Suprapubic skin (tissue), 4 donors: ENCODE measurements around the gene STK10. TPM values are rescaled to one million over a fixed set of nuclear protein-coding genes. Genes with fewer than 3 reads are reported as not detected.

Source experiments
- DNase-seq, 2 donors: peaks; one replicate each; pipeline ENCODE4 v3.0.0-alpha.2; 2019; ENCODE audit warnings: low spot score in 2 of 2
- H3K27ac ChIP-seq: fragments of 200-600 bp; sonication (generic); one replicate; pipeline ENCODE4 v1.5.1; 2019
- H3K27me3 ChIP-seq: fragments of 200-600 bp; sonication (generic); one replicate; pipeline ENCODE4 v1.5.1; 2019
- H3K36me3 ChIP-seq: fragments of 200-600 bp; sonication (generic); one replicate; pipeline ENCODE4 v1.5.1; 2019
- H3K4me1 ChIP-seq: fragments of 200-600 bp; sonication (generic); one replicate; pipeline ENCODE4 v1.5.1; 2019
- H3K4me3 ChIP-seq: fragments of 200-600 bp; sonication (generic); one replicate; pipeline ENCODE4 v1.5.1; 2019; ENCODE audit warnings: mild to moderate bottlenecking
- H3K9me3 ChIP-seq: fragments of 200-600 bp; sonication (generic); one replicate; pipeline ENCODE4 v1.5.1; 2019
- EP300 ChIP-seq: sonication (generic); formaldehyde crosslinking; IDR thresholded peaks from one replicate; pipeline ENCODE4 v1.6.1; 2017; ENCODE audit warnings: antibody characterized with exemption
- POLR2A ChIP-seq, 2 donors: fragments of 450-650 bp; IDR thresholded peaks; one replicate each; pipeline ENCODE4 v1.6.1; 2017; ENCODE audit warnings: antibody characterized with exemption in 2 of 2, mild to moderate bottlenecking in 2 of 2, moderate library complexity in 2 of 2
- POLR2AphosphoS5 ChIP-seq, 3 donors: sonication (generic); formaldehyde crosslinking; IDR thresholded peaks; one replicate each; pipeline ENCODE4 v1.6.1; 2017; ENCODE audit warnings: antibody characterized with exemption in 3 of 3
- WGBS: methylation state at CpG from one replicate; pipeline ENCODE4 v1.1.5; 2018; 5-methylcytosine and 5-hydroxymethylcytosine counted together
- total RNA-seq, 4 donors: library from RNA; depleted of rRNA; stranded (reverse); fragments of >200 nt; gene quantifications; one replicate each; pipeline ENCODE4 v1.1.0, GENCODE V29; 2016
- TF ChIP-seq, protein P1 (sequence below), 2 donors: fragments of 200-600 bp in 1 of 2; fragments of 450-650 bp in 1 of 2; sonication (generic) in 1 of 2; IDR thresholded peaks; one replicate each; pipeline ENCODE4 v1.5.1; 2016 to 2019; ENCODE audit warnings: antibody characterized with exemption in 2 of 2, mild to moderate bottlenecking in 1 of 2, moderate library complexity in 1 of 2

Gene STK10
- total RNA-seq, 4 donors from 2014 or later = 29.0 to 49.6 (median 36.9) TPM

DNA sequence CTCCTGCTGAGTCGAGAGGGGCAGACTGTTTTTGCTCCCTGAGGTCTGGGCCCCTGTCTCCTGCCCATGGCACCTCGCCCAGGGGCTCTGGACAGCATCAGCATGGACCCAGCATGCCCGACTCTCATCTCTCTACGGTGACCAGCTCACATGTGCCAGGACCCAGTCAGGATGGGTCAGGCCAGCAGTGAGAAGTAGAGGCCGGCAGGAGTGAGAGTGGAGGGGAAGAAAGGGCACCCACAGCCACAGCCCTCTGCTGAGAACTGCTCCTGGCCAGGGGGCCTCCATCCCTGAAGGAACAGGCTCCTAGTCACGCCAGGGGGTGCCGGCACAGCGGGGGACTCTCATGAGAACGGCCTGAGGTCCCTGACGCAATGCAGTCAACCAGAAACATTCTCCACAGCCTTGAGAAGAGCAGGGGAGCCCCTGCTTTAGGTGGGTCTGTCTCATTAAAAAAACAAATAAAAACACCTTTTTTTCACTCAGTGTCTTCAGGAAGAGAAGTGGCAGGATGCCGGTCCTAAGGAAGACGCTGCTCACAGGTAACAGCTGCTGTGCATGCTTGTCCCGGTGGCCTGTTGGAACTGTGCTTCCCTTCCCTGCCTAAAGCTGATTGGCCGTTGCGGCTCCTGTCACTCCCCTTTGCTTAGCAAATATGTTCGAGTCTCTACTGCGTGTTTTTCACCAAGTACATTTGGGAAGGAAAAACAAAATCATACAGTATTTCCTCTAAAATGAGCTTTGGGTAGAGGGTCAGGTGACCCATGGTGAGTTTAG, 95.9 kb downstream of the STK10 start:
- H3K9me3 ChIP-seq = no peaks in the 10 kb centered on the region
- no peak overlapping the region for H3K4me3 ChIP-seq
- H3K36me3 ChIP-seq = peaks cover 11% of the 10 kb centered on the region
- WGBS = 95% methylated on average over 17 of the region's 17 CpGs
- DNase-seq = peak in 1 of 2 donors; percentile 71
- no peaks in the 10 kb centered on the region for H3K4me1 ChIP-seq
- no peak for TF ChIP-seq EP300
- no peak for TF ChIP-seq POLR2A (IDR thresholded peaks at IDR 0.05)
- no peak for TF ChIP-seq POLR2AphosphoS5 (IDR thresholded peaks at IDR 0.05)
- TF ChIP-seq, protein P1, sequence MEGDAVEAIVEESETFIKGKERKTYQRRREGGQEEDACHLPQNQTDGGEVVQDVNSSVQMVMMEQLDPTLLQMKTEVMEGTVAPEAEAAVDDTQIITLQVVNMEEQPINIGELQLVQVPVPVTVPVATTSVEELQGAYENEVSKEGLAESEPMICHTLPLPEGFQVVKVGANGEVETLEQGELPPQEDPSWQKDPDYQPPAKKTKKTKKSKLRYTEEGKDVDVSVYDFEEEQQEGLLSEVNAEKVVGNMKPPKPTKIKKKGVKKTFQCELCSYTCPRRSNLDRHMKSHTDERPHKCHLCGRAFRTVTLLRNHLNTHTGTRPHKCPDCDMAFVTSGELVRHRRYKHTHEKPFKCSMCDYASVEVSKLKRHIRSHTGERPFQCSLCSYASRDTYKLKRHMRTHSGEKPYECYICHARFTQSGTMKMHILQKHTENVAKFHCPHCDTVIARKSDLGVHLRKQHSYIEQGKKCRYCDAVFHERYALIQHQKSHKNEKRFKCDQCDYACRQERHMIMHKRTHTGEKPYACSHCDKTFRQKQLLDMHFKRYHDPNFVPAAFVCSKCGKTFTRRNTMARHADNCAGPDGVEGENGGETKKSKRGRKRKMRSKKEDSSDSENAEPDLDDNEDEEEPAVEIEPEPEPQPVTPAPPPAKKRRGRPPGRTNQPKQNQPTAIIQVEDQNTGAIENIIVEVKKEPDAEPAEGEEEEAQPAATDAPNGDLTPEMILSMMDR (IDR thresholded peaks at IDR 0.05) = no peak
- H3K27ac ChIP-seq = no peak overlapping the region
- no peaks in the 10 kb centered on the region for H3K27me3 ChIP-seq

DNA sequence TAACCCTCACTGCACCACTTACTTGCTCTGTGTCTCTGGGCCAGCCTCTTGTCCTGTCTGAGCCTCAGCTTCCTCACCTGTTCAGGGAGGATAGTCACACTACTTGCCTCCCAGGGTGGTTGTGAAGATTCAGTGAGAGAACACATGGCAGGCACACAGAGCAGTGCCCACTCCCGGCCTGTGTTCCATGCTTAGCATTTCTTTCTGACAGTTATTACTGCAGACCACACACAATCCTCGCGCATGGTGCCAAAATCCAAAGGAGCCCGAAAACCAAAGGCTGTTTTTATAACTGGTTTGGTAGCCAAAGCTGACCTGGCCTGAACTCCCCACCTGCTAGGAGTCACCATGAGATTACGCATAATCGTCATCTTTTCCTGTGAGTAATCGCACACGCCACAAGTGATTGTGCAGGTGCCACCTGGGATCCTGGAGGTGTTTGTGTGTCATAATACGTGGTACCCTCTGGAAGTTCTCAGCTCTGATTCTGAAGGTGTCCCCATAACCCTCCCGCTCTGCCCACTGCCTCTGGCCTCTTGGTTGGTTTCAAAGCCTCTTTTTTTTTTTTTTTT, 97.0 kb downstream of the STK10 start:
- DNase-seq = peak in 1 of 2 donors; percentile 34
- Histone ChIP-seq H3K27me3 (no peaks in the 10 kb centered on the region), H3K9me3 (no peaks in the 10 kb centered on the region), H3K36me3 (peaks cover 11% of the 10 kb centered on the region), H3K27ac (no peak overlapping the region), H3K4me1 (no peaks in the 10 kb centered on the region), H3K4me3 (no peak overlapping the region)
- 92% methylated on average over 10 of the region's 10 CpGs for WGBS
- TF ChIP-seq, protein P1 (IDR thresholded peaks at IDR 0.05) = no peak
- TF ChIP-seq POLR2A (IDR thresholded peaks at IDR 0.05) = no peak
- no peak for TF ChIP-seq EP300
- TF ChIP-seq POLR2AphosphoS5 (IDR thresholded peaks at IDR 0.05) = no peak

DNA sequence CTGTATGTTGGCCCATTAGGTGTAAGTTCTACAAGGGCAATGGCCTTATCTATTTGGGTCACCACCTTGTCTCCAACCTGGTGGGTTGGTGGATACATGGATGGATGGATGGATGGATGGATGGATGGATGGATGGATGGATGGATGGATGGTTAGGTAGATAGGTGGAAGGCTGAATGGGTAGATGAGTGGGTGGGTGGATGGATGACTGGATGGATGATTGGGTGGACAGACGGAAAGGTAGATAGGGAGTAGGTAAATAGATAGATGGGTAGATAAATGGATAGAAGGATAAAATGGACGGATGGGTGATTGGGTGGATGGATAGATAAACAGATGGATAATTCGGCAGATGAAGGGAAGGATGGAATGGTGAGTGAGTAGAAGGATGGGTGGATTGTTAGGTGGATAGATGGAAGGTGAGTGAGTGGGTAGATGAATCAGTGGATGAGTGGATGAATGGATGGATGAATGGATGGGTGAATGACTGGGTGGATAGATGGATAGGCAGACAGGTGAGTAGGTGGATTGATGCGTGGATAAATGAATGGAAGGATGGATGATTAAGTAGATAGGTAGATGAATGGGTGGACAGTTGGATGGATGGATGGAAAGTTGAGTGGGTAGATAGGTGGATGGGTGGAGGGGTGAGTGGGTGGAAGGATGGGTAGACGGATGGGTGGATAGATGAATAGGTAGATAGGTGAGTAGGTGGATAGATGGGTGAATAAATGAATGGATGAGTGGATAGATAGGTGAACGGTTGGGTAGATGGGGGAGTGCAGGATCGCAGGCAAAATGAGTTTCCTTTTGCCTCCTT, 98.5 kb downstream of the STK10 start:
- 93% methylated on average over 7 of the region's 7 CpGs for WGBS
- Histone ChIP-seq H3K27ac (no peak overlapping the region), H3K36me3 (peaks cover 11% of the 10 kb centered on the region), H3K27me3 (no peaks in the 10 kb centered on the region), H3K9me3 (no peaks in the 10 kb centered on the region), H3K4me1 (no peaks in the 10 kb centered on the region), H3K4me3 (no peak overlapping the region)
- peak in 1 of 2 donors; percentile 9 for DNase-seq
- TF ChIP-seq POLR2AphosphoS5 (IDR thresholded peaks at IDR 0.05) (no peak), POLR2A (IDR thresholded peaks at IDR 0.05) (no peak), EP300 (no peak)
- TF ChIP-seq, protein P1 (IDR thresholded peaks at IDR 0.05) = no peak

DNA sequence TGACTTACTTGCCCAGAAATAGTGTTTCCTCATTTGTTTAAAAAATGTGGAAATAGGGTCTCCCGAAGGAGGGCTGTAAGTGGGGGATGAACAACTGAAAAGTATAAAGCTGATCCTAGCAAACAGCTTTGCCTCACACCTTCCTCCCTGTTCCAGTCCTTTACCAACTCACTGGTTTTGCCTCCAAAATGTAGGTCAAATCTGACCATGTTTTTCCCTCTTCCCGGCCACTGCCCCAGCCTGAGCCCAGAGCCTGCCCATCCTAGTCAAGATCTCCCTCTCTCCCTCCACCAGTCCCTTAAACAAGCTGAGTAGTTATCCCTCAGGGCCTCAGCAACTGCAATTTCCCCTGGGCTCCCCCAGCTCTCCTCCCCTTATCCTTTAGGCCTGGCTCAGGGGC, 99.2 kb downstream of the STK10 start:
- TF ChIP-seq EP300 = no peak
- no peak for TF ChIP-seq POLR2A (IDR thresholded peaks at IDR 0.05)
- no peak for TF ChIP-seq POLR2AphosphoS5 (IDR thresholded peaks at IDR 0.05)
- TF ChIP-seq, protein P1 (IDR thresholded peaks at IDR 0.05) = no peak
- H3K9me3 ChIP-seq = no peaks in the 10 kb centered on the region
- no peaks in the 10 kb centered on the region for H3K27me3 ChIP-seq
- no peak overlapping the region for H3K4me3 ChIP-seq
- H3K4me1 ChIP-seq = no peaks in the 10 kb centered on the region
- H3K27ac ChIP-seq = no peak overlapping the region
- 100% methylated on average over 2 of the region's 2 CpGs for WGBS
- DNase-seq = peak in 1 of 2 donors; percentile 40
- H3K36me3 ChIP-seq = peaks cover 11% of the 10 kb centered on the region
